ENCODE results near the gene MYPN. TPM values are rescaled to one million over a fixed set of nuclear protein-coding genes. Genes with fewer than 3 reads are reported as not detected.
"Not testable (repeated sequence)": the region's sequence is repeated elsewhere in the genome, so short reads cannot be mapped to it uniquely, and the experiment has no call there.

The MYPN gene
- total RNA-seq, 2 donors from 2014 or later, result 1.5 to 1.8 TPM

- H3K27ac ChIP-seq, result no peak overlapping the region
- H3K36me3 ChIP-seq, result no peaks in the 10 kb centered on the region
- no peak overlapping the region for H3K4me3 ChIP-seq
- H3K4me1 ChIP-seq (replicated peaks), result no peaks in the 10 kb centered on the region
- intact Hi-C loops (cut with DNase I), result no loop called here
- H3K27me3 ChIP-seq (replicated peaks; ENCODE audit: insufficient read depth), result no peaks in the 10 kb centered on the region
- no peaks in the 10 kb centered on the region for H3K9me3 ChIP-seq
- DNase-seq (ENCODE audit: low spot score), result no peak
- TF ChIP-seq CTCF (IDR thresholded peaks at IDR 0.05) (no peak), POLR2A (IDR thresholded peaks at IDR 0.05) (no peak), POLR2AphosphoS5 (IDR thresholded peaks at IDR 0.05) (no peak)
- 11% methylated on average over 3 of the region's 3 CpGs for WGBS
Observed at GRCh38 chr10:68154211-68154497, 44.9 kb downstream of the MYPN start.

GRCh38 chr10:68155615-68156210 is 46.4 kb downstream of the MYPN start:
- Histone ChIP-seq H3K4me1 (replicated peaks) (no peaks in the 10 kb centered on the region), H3K27ac (no peak overlapping the region), H3K9me3 (no peaks in the 10 kb centered on the region), H3K27me3 (replicated peaks; ENCODE audit: insufficient read depth) (no peaks in the 10 kb centered on the region), H3K36me3 (no peaks in the 10 kb centered on the region), H3K4me3 (no peak overlapping the region)
- 50% methylated on average over 2 of the region's 2 CpGs for WGBS
- DNase-seq (ENCODE audit: low spot score), result no peak
- TF ChIP-seq POLR2AphosphoS5 (IDR thresholded peaks at IDR 0.05), result no peak
- TF ChIP-seq CTCF (IDR thresholded peaks at IDR 0.05), result no peak
- TF ChIP-seq POLR2A (IDR thresholded peaks at IDR 0.05), result no peak
- intact Hi-C loops (cut with DNase I), result loop anchor here (5.0 kb wide), 2 partner anchors 73 to 298 kb away; no protein-coding TSS in a partner anchor

- no peak overlapping the region for H3K4me3 ChIP-seq
- WGBS, result 27% methylated on average over 11 of the region's 11 CpGs
- no peak overlapping the region for H3K27ac ChIP-seq
- TF ChIP-seq POLR2AphosphoS5 (IDR thresholded peaks at IDR 0.05), result peak; percentile 30
- peak; percentile 72 to 84 (median 79) for TF ChIP-seq CTCF (IDR thresholded peaks at IDR 0.05)
- TF ChIP-seq POLR2A (IDR thresholded peaks at IDR 0.05), result no peak
- no peaks in the 10 kb centered on the region for H3K36me3 ChIP-seq
- intact Hi-C loops (cut with DNase I), result loop anchor here (5.0 kb wide), 2 partner anchors 74 to 299 kb away; no protein-coding TSS in a partner anchor
- no peaks in the 10 kb centered on the region for H3K27me3 ChIP-seq (replicated peaks; ENCODE audit: insufficient read depth)
- no peaks in the 10 kb centered on the region for H3K9me3 ChIP-seq
- peak; percentile 54 for DNase-seq (ENCODE audit: low spot score)
- no peaks in the 10 kb centered on the region for H3K4me1 ChIP-seq (replicated peaks)
Observed at GRCh38 chr10:68156373-68157185, 47.3 kb downstream of the MYPN start.

GRCh38 chr10:68157522-68157921 is 48.2 kb downstream of the MYPN start:
- H3K9me3 ChIP-seq; H3K27ac ChIP-seq; H3K4me3 ChIP-seq; H3K36me3 ChIP-seq; H3K4me1 ChIP-seq (replicated peaks); DNase-seq (ENCODE audit: low spot score); H3K27me3 ChIP-seq (replicated peaks; ENCODE audit: insufficient read depth): not testable (repeated sequence)
- intact Hi-C loops (cut with DNase I), result loop anchor here (5.0 kb wide), 2 partner anchors 75 to 300 kb away; no protein-coding TSS in a partner anchor
- WGBS, result 68% methylated on average over 7 of the region's 7 CpGs

- intact Hi-C loops (cut with DNase I), result loop anchor here (5.0 kb wide), 2 partner anchors 76 to 301 kb away; no protein-coding TSS in a partner anchor
- no peaks in the 10 kb centered on the region for H3K36me3 ChIP-seq
- TF ChIP-seq POLR2AphosphoS5 (IDR thresholded peaks at IDR 0.05), result no peak
- no peak for TF ChIP-seq CTCF (IDR thresholded peaks at IDR 0.05)
- no peak for TF ChIP-seq POLR2A (IDR thresholded peaks at IDR 0.05)
- no peak overlapping the region for H3K4me3 ChIP-seq
- H3K9me3 ChIP-seq, result no peaks in the 10 kb centered on the region
- H3K4me1 ChIP-seq (replicated peaks), result no peaks in the 10 kb centered on the region
- no peaks in the 10 kb centered on the region for H3K27me3 ChIP-seq (replicated peaks; ENCODE audit: insufficient read depth)
- DNase-seq (ENCODE audit: low spot score), result no peak
- WGBS, result 86% methylated on average over 7 of the region's 7 CpGs
- H3K27ac ChIP-seq, result no peak overlapping the region
Observed at GRCh38 chr10:68158031-68158430, 48.7 kb downstream of the MYPN start.
